Gastrocnemius medialis (tissue), 4 donors: Measurements from ENCODE around the gene ANKRD40CL. TPM values are rescaled to one million over a fixed set of nuclear protein-coding genes. Genes with fewer than 3 reads are reported as not detected.

Experiments
- ATAC-seq, 2 donors: fragments of 150-250 bp; one replicate each; pipeline ENCODE4 v1.9.1; 2016
- DNase-seq, 2 donors: peaks; one replicate each; pipeline ENCODE4 v3.0.0-alpha.2; 2019
- H3K27ac ChIP-seq, 4 donors: fragments of 200-600 bp; sonication (generic); 1 replicate in 1 of 4; 2 replicates in 3 of 4; pipeline ENCODE4 v1.5.1; 2016 to 2018; ENCODE audit warnings: mild to moderate bottlenecking in 2 of 4, moderate library complexity in 1 of 4
- H3K27me3 ChIP-seq, 3 donors: fragments of 200-600 bp; sonication (generic) in 2 of 3; 1 replicate in 1 of 3; 2 replicates in 2 of 3; pipeline versions ENCODE4 v1.5.1 to v1.6.0; 2016 to 2019; ENCODE audit warnings: mild to moderate bottlenecking in 1 of 3, moderate library complexity in 1 of 3
- H3K36me3 ChIP-seq, 2 donors: fragments of 200-600 bp; sonication (generic) in 1 of 2; one replicate each; pipeline ENCODE4 v1.5.1; 2017 to 2018
- H3K4me1 ChIP-seq, 2 donors: fragments of 200-600 bp; sonication (generic) in 1 of 2; one replicate each; pipeline ENCODE4 v1.5.1; 2016 to 2017; ENCODE audit warnings: mild to moderate bottlenecking in 2 of 2
- H3K4me3 ChIP-seq, 4 donors: fragments of 200-600 bp; sonication (generic) in 3 of 4; 1 replicate in 1 of 4; 2 replicates in 3 of 4; pipeline ENCODE4 v1.5.1; 2016 to 2019; ENCODE audit warnings: mild to moderate bottlenecking in 2 of 4
- H3K9me3 ChIP-seq, 3 donors: fragments of 200-600 bp; sonication (generic) in 2 of 3; 1 replicate in 1 of 3; 2 replicates in 2 of 3; pipeline ENCODE4 v1.5.1; 2016 to 2019
- CTCF ChIP-seq, 5 experiments: fragments of 450-650 bp in 3 of 5; fragments of 200-600 bp in 2 of 5; sonication (generic) in 2 of 5; IDR thresholded peaks in 4 of 5; conservative IDR thresholded peaks in 1 of 5; 1 replicate in 4 of 5; 2 replicates in 1 of 5; pipeline ENCODE4 v1.5.1; 2016 to 2019; ENCODE audit warnings: antibody characterized with exemption in 5 of 5, mild to moderate bottlenecking in 3 of 5, moderate library complexity in 3 of 5
- POLR2A ChIP-seq, 2 donors: fragments of 450-650 bp; IDR thresholded peaks; one replicate each; pipeline ENCODE4 v1.6.1; 2017; ENCODE audit warnings: antibody characterized with exemption in 2 of 2, mild to moderate bottlenecking in 2 of 2, moderate library complexity in 2 of 2
- in situ Hi-C, 4 donors: fragments of 200-750 bp; cut with MboI; loops; one replicate each; pipeline versions ENCODE4 v1.15.0 to v1.8.0; 2017; ENCODE audit warnings: low sequenced_read_pairs in 4 of 4
- intact Hi-C: fragments of 100-400 bp; cut with DNase I; formaldehyde crosslinking; loops from one replicate; pipeline ENCODE4 v1.15.1; 2023; ENCODE audit warnings: low total_unique reads
- total RNA-seq, 4 donors: library from RNA; depleted of rRNA; stranded (reverse); fragments of >200 nt; gene quantifications; one replicate each; pipeline versions ENCODE4 v1.1.0 to v1.2.3, GENCODE V29; 2016

ANKRD40CL gene
- total RNA-seq, 4 donors from 2014 or later: not detected

GRCh38 chr17:50792132-50792531, 24.8 kb upstream of the ANKRD40CL start:
- H3K4me1 ChIP-seq: peaks cover 0 to 1% of the 10 kb centered on the region in 2 donors
- H3K4me3 ChIP-seq: no peak overlapping the region
- H3K9me3 ChIP-seq: no peaks in the 10 kb centered on the region
- TF ChIP-seq POLR2A (IDR thresholded peaks at IDR 0.05) (no peak), CTCF (IDR thresholded peaks at IDR 0.05 in 4 of 5, conservative IDR thresholded peaks at IDR 0.05 in 1 of 5) (no peak)
- no peaks in the 10 kb centered on the region for H3K36me3 ChIP-seq
- ATAC-seq: no peak
- in situ Hi-C loops (no loop called here), intact Hi-C loops (no loop called here)
- DNase-seq: no peak
- no peaks in the 10 kb centered on the region for H3K27me3 ChIP-seq
- H3K27ac ChIP-seq: no peak overlapping the region

- no peaks in the 10 kb centered on the region for H3K4me1 ChIP-seq
- H3K36me3 ChIP-seq: no peaks in the 10 kb centered on the region
- TF ChIP-seq CTCF (IDR thresholded peaks at IDR 0.05 in 4 of 5, conservative IDR thresholded peaks at IDR 0.05 in 1 of 5) (no peak), POLR2A (IDR thresholded peaks at IDR 0.05) (no peak)
- no peak for DNase-seq
- ATAC-seq: no peak
- H3K27me3 ChIP-seq: no peaks in the 10 kb centered on the region
- intact Hi-C loops (no loop called here), in situ Hi-C loops (no loop called here)
- no peak overlapping the region for H3K4me3 ChIP-seq
- no peak overlapping the region for H3K27ac ChIP-seq
- no peaks in the 10 kb centered on the region for H3K9me3 ChIP-seq
Measured at GRCh38 chr17:50790618-50791017, 23.3 kb upstream of the ANKRD40CL start.

- Histone ChIP-seq H3K36me3 (no peaks in the 10 kb centered on the region), H3K27ac (no peak overlapping the region), H3K4me1 (no peaks in the 10 kb centered on the region), H3K9me3 (no peaks in the 10 kb centered on the region), H3K4me3 (no peak overlapping the region), H3K27me3 (no peaks in the 10 kb centered on the region)
- DNase-seq (no peak), ATAC-seq (no peak)
- intact Hi-C loops: no loop called here
- no peak for TF ChIP-seq CTCF (IDR thresholded peaks at IDR 0.05 in 4 of 5, conservative IDR thresholded peaks at IDR 0.05 in 1 of 5)
- no peak for TF ChIP-seq POLR2A (IDR thresholded peaks at IDR 0.05)
- in situ Hi-C loops: loop anchor here in 1 of 4 donors (10.0 kb wide), 1 partner anchor 168 kb away; no protein-coding TSS in a partner anchor
Measured at GRCh38 chr17:50787106-50787505, 19.8 kb upstream of the ANKRD40CL start.

GRCh38 chr17:50785946-50786570, 18.7 kb upstream of the ANKRD40CL start:
- DNase-seq (no peak), ATAC-seq (no peak)
- Histone ChIP-seq H3K27ac (no peak overlapping the region), H3K27me3 (no peaks in the 10 kb centered on the region), H3K9me3 (no peaks in the 10 kb centered on the region), H3K4me1 (no peaks in the 10 kb centered on the region), H3K4me3 (no peak overlapping the region), H3K36me3 (no peaks in the 10 kb centered on the region)
- intact Hi-C loops: no loop called here
- TF ChIP-seq POLR2A (IDR thresholded peaks at IDR 0.05): no peak
- no peak for TF ChIP-seq CTCF (IDR thresholded peaks at IDR 0.05 in 4 of 5, conservative IDR thresholded peaks at IDR 0.05 in 1 of 5)
- in situ Hi-C loops: loop anchor here in 1 of 4 donors (10.0 kb wide), 1 partner anchor 169 kb away; no protein-coding TSS in a partner anchor

GRCh38 chr17:50785126-50785525, 17.8 kb upstream of the ANKRD40CL start:
- in situ Hi-C loops: loop anchor here in 1 of 4 donors (10.0 kb wide), 1 partner anchor 170 kb away; no protein-coding TSS in a partner anchor

More at GRCh38 chr17:50785126-50785525, 17.8 kb upstream of the ANKRD40CL start:
- Histone ChIP-seq H3K27ac (no peak overlapping the region), H3K4me3 (no peak overlapping the region), H3K4me1 (no peaks in the 10 kb centered on the region), H3K27me3 (no peaks in the 10 kb centered on the region), H3K36me3 (no peaks in the 10 kb centered on the region), H3K9me3 (no peaks in the 10 kb centered on the region)
- intact Hi-C loops: no loop called here
- DNase-seq (no peak), ATAC-seq (no peak)
- no peak for TF ChIP-seq POLR2A (IDR thresholded peaks at IDR 0.05)
- TF ChIP-seq CTCF (IDR thresholded peaks at IDR 0.05 in 4 of 5, conservative IDR thresholded peaks at IDR 0.05 in 1 of 5): no peak
